GM12878 (cell line): ENCODE results near the gene KCNQ1.

Source experiments
- EED ChIP-seq: sonication (generic); IDR thresholded peaks from 2 replicates; pipeline ENCODE4 v1.6.1; 2016; ENCODE audit warnings: antibody characterized with exemption, low read depth
- EP300 ChIP-seq, 2 experiments: fragments of 150-350 bp in 1 of 2; IDR thresholded peaks; 2 replicates each; pipeline ENCODE4 v1.6.1; 2011 to 2012; ENCODE audit warnings: low read depth in 2 of 2, low read length in 2 of 2, borderline replicate concordance in 1 of 2, improper control_type of control experiment in 1 of 2, inconsistent platforms in 1 of 2; ENCODE audit not compliant: control insufficient read depth in 1 of 2
- NBN ChIP-seq: fragments of 450-650 bp; IDR thresholded peaks from 2 replicates; pipeline ENCODE4 v1.6.1; 2016
- POLR2AphosphoS5 ChIP-seq: IDR thresholded peaks from 2 replicates; pipeline ENCODE4 v1.6.1; 2011; ENCODE audit warnings: mild to moderate bottlenecking, low read length, inconsistent platforms
- SMC3 ChIP-seq: IDR thresholded peaks from 2 replicates; pipeline ENCODE4 v1.6.1; 2011; ENCODE audit warnings: low read length, improper control_type of control experiment, borderline replicate concordance
- YY1 ChIP-seq: IDR thresholded peaks from 2 replicates; pipeline ENCODE4 v1.6.1; 2011; ENCODE audit warnings: low read depth, mild to moderate bottlenecking, low read length
- TF ChIP-seq, protein P1 (sequence below): fragments of 150-350 bp; IDR thresholded peaks from 2 replicates; pipeline ENCODE4 v1.6.1; 2016; ENCODE audit warnings: low read depth, low read length
- TF ChIP-seq, protein P2 (sequence below), 3 experiments: IDR thresholded peaks in 2 of 3; conservative IDR thresholded peaks in 1 of 3; 2 replicates each; pipeline ENCODE4 v1.5.1; 2011; ENCODE audit warnings: low read depth in 3 of 3, low read length in 3 of 3, mild to moderate bottlenecking in 3 of 3, control low read depth in 2 of 3, moderate library complexity in 2 of 3, inconsistent platforms in 1 of 3, mixed read lengths in 1 of 3; ENCODE audit not compliant: control insufficient read depth in 2 of 3, insufficient read depth in 1 of 3; ENCODE audit errors: extremely low read depth in 1 of 3

DNA sequence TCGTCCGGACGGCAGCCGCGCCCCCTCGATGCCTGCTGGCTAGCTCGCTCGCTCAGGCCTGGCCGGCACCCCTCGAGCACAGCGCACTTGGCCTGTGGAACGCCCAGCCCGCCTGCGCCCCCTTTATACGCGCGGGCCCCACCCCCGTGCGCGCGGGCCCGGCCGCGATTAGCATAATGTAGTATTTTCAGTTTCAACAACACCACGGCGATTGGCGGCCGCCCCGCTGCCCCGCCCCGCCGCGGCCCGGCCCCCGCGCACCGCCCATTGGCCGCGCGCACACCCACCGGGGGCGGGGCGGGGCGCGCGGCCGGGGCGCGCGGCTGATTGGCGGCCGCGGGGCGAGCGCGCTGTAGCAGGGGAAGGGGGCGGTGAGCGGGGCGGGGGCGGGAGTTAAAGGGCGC, 440.9 kb downstream of the KCNQ1 start, which contains the start of gene CDKN1C:
- TF ChIP-seq NBN (no peak), SMC3 (no peak), EED (no peak), POLR2AphosphoS5 (no peak), YY1 (no peak), EP300 (IDR thresholded peaks at IDR 0.05; ENCODE audit: borderline replicate concordance in 1 of 2, control insufficient read depth in 1 of 2, low read depth in 2 of 2, low read length in 2 of 2) (no peak)
- TF ChIP-seq, protein P1, sequence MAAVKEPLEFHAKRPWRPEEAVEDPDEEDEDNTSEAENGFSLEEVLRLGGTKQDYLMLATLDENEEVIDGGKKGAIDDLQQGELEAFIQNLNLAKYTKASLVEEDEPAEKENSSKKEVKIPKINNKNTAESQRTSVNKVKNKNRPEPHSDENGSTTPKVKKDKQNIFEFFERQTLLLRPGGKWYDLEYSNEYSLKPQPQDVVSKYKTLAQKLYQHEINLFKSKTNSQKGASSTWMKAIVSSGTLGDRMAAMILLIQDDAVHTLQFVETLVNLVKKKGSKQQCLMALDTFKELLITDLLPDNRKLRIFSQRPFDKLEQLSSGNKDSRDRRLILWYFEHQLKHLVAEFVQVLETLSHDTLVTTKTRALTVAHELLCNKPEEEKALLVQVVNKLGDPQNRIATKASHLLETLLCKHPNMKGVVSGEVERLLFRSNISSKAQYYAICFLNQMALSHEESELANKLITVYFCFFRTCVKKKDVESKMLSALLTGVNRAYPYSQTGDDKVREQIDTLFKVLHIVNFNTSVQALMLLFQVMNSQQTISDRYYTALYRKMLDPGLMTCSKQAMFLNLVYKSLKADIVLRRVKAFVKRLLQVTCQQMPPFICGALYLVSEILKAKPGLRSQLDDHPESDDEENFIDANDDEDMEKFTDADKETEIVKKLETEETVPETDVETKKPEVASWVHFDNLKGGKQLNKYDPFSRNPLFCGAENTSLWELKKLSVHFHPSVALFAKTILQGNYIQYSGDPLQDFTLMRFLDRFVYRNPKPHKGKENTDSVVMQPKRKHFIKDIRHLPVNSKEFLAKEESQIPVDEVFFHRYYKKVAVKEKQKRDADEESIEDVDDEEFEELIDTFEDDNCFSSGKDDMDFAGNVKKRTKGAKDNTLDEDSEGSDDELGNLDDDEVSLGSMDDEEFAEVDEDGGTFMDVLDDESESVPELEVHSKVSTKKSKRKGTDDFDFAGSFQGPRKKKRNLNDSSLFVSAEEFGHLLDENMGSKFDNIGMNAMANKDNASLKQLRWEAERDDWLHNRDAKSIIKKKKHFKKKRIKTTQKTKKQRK: no peak
- TF ChIP-seq, protein P2, sequence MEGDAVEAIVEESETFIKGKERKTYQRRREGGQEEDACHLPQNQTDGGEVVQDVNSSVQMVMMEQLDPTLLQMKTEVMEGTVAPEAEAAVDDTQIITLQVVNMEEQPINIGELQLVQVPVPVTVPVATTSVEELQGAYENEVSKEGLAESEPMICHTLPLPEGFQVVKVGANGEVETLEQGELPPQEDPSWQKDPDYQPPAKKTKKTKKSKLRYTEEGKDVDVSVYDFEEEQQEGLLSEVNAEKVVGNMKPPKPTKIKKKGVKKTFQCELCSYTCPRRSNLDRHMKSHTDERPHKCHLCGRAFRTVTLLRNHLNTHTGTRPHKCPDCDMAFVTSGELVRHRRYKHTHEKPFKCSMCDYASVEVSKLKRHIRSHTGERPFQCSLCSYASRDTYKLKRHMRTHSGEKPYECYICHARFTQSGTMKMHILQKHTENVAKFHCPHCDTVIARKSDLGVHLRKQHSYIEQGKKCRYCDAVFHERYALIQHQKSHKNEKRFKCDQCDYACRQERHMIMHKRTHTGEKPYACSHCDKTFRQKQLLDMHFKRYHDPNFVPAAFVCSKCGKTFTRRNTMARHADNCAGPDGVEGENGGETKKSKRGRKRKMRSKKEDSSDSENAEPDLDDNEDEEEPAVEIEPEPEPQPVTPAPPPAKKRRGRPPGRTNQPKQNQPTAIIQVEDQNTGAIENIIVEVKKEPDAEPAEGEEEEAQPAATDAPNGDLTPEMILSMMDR (IDR thresholded peaks at IDR 0.05 in 2 of 3, conservative IDR thresholded peaks at IDR 0.05 in 1 of 3; ENCODE audit: control insufficient read depth in 2 of 3, extremely low read depth in 1 of 3, insufficient read depth in 1 of 3, low read depth in 3 of 3, low read length in 3 of 3): no peak
